Stomach (tissue), 9 donors: ENCODE measurements around the gene SYNE3. TPM values are rescaled to one million over a fixed set of nuclear protein-coding genes. Genes with fewer than 3 reads are reported as not detected.

ENCODE experiments used
- DNase-seq, 2 donors: peaks; one replicate each; pipeline versions ENCODE4 v3.0.0 to v3.0.0-alpha.2; 2013 to 2019
- H3K27ac ChIP-seq, 5 donors: fragments of 200-600 bp in 4 of 5; sonication (generic) in 4 of 5; one replicate each; pipeline ENCODE4 v1.5.1; 2013 to 2019; ENCODE audit warnings: mild to moderate bottlenecking in 1 of 5, moderate library complexity in 1 of 5
- H3K27me3 ChIP-seq, 3 donors: fragments of 200-600 bp; sonication (generic); one replicate each; pipeline ENCODE4 v1.5.1; 2017 to 2019; ENCODE audit warnings: mixed run types in 1 of 3
- H3K36me3 ChIP-seq, 4 donors: fragments of 200-600 bp; sonication (generic); 1 replicate in 3 of 4; 2 replicates in 1 of 4; pipeline ENCODE4 v1.5.1; 2016 to 2019
- H3K4me1 ChIP-seq, 4 donors: fragments of 200-600 bp; sonication (generic); one replicate each; pipeline ENCODE4 v1.5.1; 2016 to 2019
- H3K4me3 ChIP-seq, 4 donors: fragments of 200-600 bp; sonication (generic) in 3 of 4; one replicate each; pipeline ENCODE4 v1.5.1; 2016 to 2019; ENCODE audit warnings: mild to moderate bottlenecking in 1 of 4
- H3K9me3 ChIP-seq, 4 donors: fragments of 200-600 bp; sonication (generic); one replicate each; pipeline ENCODE4 v1.5.1; 2016 to 2019
- CTCF ChIP-seq, 7 experiments: fragments of 450-650 bp in 4 of 7; fragments of 200-600 bp in 3 of 7; sonication (generic) in 3 of 7; IDR thresholded peaks; one replicate each; pipeline ENCODE4 v1.5.1; 2016 to 2019; ENCODE audit warnings: antibody characterized with exemption in 7 of 7, control low read depth in 2 of 7, mild to moderate bottlenecking in 1 of 7
- EP300 ChIP-seq: sonication (generic); formaldehyde crosslinking; IDR thresholded peaks from one replicate; pipeline ENCODE4 v1.6.1; 2017; ENCODE audit warnings: antibody characterized with exemption
- POLR2A ChIP-seq, 4 donors: fragments of 450-650 bp; IDR thresholded peaks; one replicate each; pipeline ENCODE4 v1.6.1; 2016; ENCODE audit warnings: antibody characterized with exemption in 4 of 4, control low read depth in 2 of 4, mild to moderate bottlenecking in 1 of 4, moderate library complexity in 1 of 4
- POLR2AphosphoS5 ChIP-seq, 3 donors: sonication (generic); formaldehyde crosslinking; IDR thresholded peaks; one replicate each; pipeline ENCODE4 v1.6.1; 2016; ENCODE audit warnings: antibody characterized with exemption in 3 of 3
- WGBS, 5 donors: extraction: QIAGEN DNeasy Blood & Tissue Kit in 3 of 5; methylation state at CpG; one replicate each; pipeline versions ENCODE4 v1.1.5 to v1.1.7; 2013 to 2018; 5-methylcytosine and 5-hydroxymethylcytosine counted together
- intact Hi-C: fragments of 100-400 bp; cut with DNase I; formaldehyde crosslinking; loops from one replicate; pipeline ENCODE4 v1.15.1; 2023; ENCODE audit warnings: low total_unique reads
- polyA plus RNA-seq, 3 donors: library from polyadenylated mRNA; stranded (reverse); fragments of 200-250 nt; gene quantifications; one replicate each; pipeline ENCODE4 v1.2.3, GENCODE V29; 2013
- total RNA-seq, 5 donors: library from RNA; depleted of rRNA; stranded (reverse); fragments of >200 nt; gene quantifications; one replicate each; pipeline versions ENCODE4 v1.1.0 to v1.2.3, GENCODE V29; 2014 to 2016
- donor health status: healthy with polysubstance abuse.
- donor health status: Bipolar disorder and iron deficiency.
- donor health status: healthy.

Gene SYNE3
- total and polyA plus RNA-seq, 8 donors: 0.58 to 85.2 (median 5.9) TPM

DNA sequence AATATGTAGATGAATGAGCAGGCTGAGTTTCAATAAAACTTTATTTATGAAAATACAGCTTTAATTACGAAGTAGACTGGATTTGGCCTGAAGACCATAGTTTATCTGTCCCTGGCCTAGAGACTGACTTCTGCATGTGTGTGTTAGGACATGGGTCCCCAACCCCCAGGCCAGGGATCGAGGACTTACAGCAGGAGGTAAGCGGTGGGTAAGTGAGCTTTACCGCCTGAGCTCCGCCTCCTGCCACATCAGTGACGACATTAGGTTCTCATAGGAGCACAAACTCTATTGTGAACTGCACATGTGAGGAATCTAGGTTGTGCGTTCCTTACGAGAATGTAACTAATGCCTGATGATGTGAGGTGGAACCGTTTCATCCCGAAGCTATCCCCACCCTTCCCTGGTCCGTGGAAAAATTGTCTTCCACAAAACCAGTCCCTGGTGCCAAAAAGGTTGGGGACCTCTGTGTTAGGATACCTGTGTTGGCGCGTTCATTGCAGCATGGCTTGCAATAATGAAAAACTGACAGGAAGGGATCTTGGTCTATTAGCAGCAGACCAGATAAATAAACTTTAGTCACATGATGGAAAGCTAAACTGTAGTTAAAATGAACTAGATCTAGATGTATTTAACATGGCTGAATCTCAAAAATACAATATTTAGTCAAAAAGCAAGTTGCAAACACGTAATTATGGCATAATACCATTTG is 22.5 kb upstream of the SYNE3 start:
- no peak for DNase-seq
- no peaks in the 10 kb centered on the region for H3K9me3 ChIP-seq
- no peak overlapping the region for H3K27ac ChIP-seq
- no peaks in the 10 kb centered on the region for H3K27me3 ChIP-seq
- H3K36me3 ChIP-seq: peaks cover 0 to 3% (median 2%) of the 10 kb centered on the region in 4 donors
- intact Hi-C loops: no loop called here
- TF ChIP-seq EP300 (no peak), POLR2A (IDR thresholded peaks at IDR 0.05) (no peak), POLR2AphosphoS5 (IDR thresholded peaks at IDR 0.05) (no peak), CTCF (IDR thresholded peaks at IDR 0.05) (no peak)
- peaks cover 26 to 34% (median 30%) of the 10 kb centered on the region in 4 donors for H3K4me1 ChIP-seq
- 90 to 94% (median 92%) methylated on average over 14 of the region's 14 CpGs for WGBS, 5 donors
- H3K4me3 ChIP-seq: no peak overlapping the region

GRCh38 chr14:95537298-95538089 is 21.0 kb upstream of the SYNE3 start:
- no peak for TF ChIP-seq CTCF (IDR thresholded peaks at IDR 0.05)
- no peak for TF ChIP-seq POLR2A (IDR thresholded peaks at IDR 0.05)
- no peak for TF ChIP-seq POLR2AphosphoS5 (IDR thresholded peaks at IDR 0.05)
- TF ChIP-seq EP300: no peak
- H3K4me1 ChIP-seq: peaks cover 36 to 49% (median 43%) of the 10 kb centered on the region in 4 donors
- peak overlapping the region in 1 of 5 donors; percentile 7 for H3K27ac ChIP-seq
- H3K36me3 ChIP-seq: no peaks in the 10 kb centered on the region
- WGBS, 5 donors: 34 to 71% (median 51%) methylated on average over 9 of the region's 9 CpGs
- peak overlapping the region in 1 of 4 donors; percentile 13 for H3K4me3 ChIP-seq
- no peaks in the 10 kb centered on the region for H3K9me3 ChIP-seq
- H3K27me3 ChIP-seq: no peaks in the 10 kb centered on the region
- no peak for DNase-seq
- intact Hi-C loops: no loop called here

- DNase-seq: no peak
- H3K4me1 ChIP-seq: peaks cover 42 to 57% (median 50%) of the 10 kb centered on the region in 4 donors
- WGBS, 5 donors: 60 to 79% (median 71%) methylated on average over 5 of the region's 5 CpGs
- H3K36me3 ChIP-seq: no peaks in the 10 kb centered on the region
- no peaks in the 10 kb centered on the region for H3K9me3 ChIP-seq
- intact Hi-C loops: no loop called here
- H3K27ac ChIP-seq: no peak overlapping the region
- peak overlapping the region in 3 of 4 donors; percentile 68 to 98 (median 96) for H3K4me3 ChIP-seq
- TF ChIP-seq CTCF (IDR thresholded peaks at IDR 0.05): no peak
- no peak for TF ChIP-seq POLR2AphosphoS5 (IDR thresholded peaks at IDR 0.05)
- TF ChIP-seq EP300: no peak
- TF ChIP-seq POLR2A (IDR thresholded peaks at IDR 0.05): no peak
- H3K27me3 ChIP-seq: no peaks in the 10 kb centered on the region
Observed at GRCh38 chr14:95536671-95537070, 20.2 kb upstream of the SYNE3 start.

- peak overlapping the region in 1 of 5 donors; percentile 90 for H3K27ac ChIP-seq
- WGBS, 5 donors: 15 to 31% (median 21%) methylated on average over 4 of the region's 4 CpGs
Observed at GRCh38 chr14:95536036-95536593, 19.7 kb upstream of the SYNE3 start.

More at GRCh38 chr14:95536036-95536593, 19.7 kb upstream of the SYNE3 start:
- Histone ChIP-seq H3K36me3 (no peaks in the 10 kb centered on the region), H3K4me1 (peaks cover 42 to 62% (median 56%) of the 10 kb centered on the region in 4 donors), H3K4me3 (peak overlapping the region; percentile 68 to 98 (median 96)), H3K27me3 (no peaks in the 10 kb centered on the region), H3K9me3 (no peaks in the 10 kb centered on the region)
- no peak for DNase-seq
- intact Hi-C loops: no loop called here
- no peak for TF ChIP-seq EP300
- no peak for TF ChIP-seq POLR2AphosphoS5 (IDR thresholded peaks at IDR 0.05)
- no peak for TF ChIP-seq POLR2A (IDR thresholded peaks at IDR 0.05)
- TF ChIP-seq CTCF (IDR thresholded peaks at IDR 0.05): no peak
